ENCODE data around the gene KIF27.
A peak's percentile ranks its signal among the peaks of the same experiment; 100 is the strongest.
"Not testable (repeated sequence)": the region's sequence is repeated elsewhere in the genome, so short reads cannot be mapped to it uniquely, and the experiment has no call there.

KIF27 gene

DNA sequence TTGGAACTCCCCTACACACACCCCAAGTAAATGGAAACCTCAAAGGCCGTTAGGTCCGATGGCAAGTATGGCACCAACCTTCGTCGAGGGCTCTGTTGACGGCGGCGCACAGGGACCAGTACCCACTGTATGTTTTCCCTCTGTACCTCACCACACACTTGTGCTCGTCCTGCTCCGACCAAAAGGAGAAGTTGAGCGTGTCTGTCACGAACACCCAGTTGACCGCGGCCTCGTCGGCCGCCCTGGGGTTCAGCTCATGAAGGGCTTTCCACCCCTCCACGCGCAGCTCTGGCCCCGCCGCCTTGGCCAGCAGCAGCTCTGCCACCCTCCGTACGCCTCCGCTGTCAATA lies 34.8 kb upstream of the KIF27 start:
- Histone ChIP-seq H3K9me3 (ENCODE audit: insufficient read depth, low read depth, low read length) (no peaks in the 10 kb centered on the region), H3K4me3 (ENCODE audit: low read length) (peak overlapping the region; percentile 73; the same call in 1 of the 2 replicates), H3K9ac (ENCODE audit: low read depth, low read length) (peak overlapping the region; percentile 69; the same call in 1 of the 2 replicates), H3K4me1 (ENCODE audit: insufficient read depth, low read length) (no peaks in the 10 kb centered on the region), H3K27ac (ENCODE audit: low read length) (no peak overlapping the region), H3K27me3 (ENCODE audit: insufficient read depth, low read length) (peaks cover 7% of the 10 kb centered on the region; the same call in 1 of the 2 replicates), H3K36me3 (ENCODE audit: insufficient read depth, low read depth, low read length) (no peaks in the 10 kb centered on the region)

DNA sequence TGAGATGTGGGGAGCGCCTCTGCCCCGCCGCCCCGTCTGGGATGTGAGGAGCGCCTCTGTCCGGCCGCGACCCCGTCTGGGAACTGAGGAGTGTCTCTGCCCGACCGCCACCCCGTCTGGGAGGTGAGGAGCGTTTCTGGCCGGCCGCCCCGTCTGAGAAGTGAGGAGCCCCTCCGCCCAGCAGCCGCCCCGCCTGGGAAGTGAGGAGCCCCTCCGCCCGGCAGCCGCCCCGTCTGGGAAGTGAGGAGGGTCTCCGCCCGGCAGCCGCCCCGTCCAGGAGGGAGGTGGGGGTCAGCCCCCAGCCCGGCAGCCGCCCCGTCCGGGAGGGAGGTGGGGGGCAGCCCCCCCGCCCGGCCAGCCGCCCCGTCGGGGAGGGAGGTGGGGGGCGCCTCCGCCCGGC lies 26.9 kb upstream of the KIF27 start:
- not testable (repeated sequence) for H3K27me3 ChIP-seq (ENCODE audit: insufficient read depth, low read length); H3K4me3 ChIP-seq (ENCODE audit: low read length); H3K4me1 ChIP-seq (ENCODE audit: insufficient read depth, low read length); H3K9ac ChIP-seq (ENCODE audit: low read depth, low read length); H3K36me3 ChIP-seq (ENCODE audit: insufficient read depth, low read depth, low read length); H3K27ac ChIP-seq (ENCODE audit: low read length); H3K9me3 ChIP-seq (ENCODE audit: insufficient read depth, low read depth, low read length)

DNA sequence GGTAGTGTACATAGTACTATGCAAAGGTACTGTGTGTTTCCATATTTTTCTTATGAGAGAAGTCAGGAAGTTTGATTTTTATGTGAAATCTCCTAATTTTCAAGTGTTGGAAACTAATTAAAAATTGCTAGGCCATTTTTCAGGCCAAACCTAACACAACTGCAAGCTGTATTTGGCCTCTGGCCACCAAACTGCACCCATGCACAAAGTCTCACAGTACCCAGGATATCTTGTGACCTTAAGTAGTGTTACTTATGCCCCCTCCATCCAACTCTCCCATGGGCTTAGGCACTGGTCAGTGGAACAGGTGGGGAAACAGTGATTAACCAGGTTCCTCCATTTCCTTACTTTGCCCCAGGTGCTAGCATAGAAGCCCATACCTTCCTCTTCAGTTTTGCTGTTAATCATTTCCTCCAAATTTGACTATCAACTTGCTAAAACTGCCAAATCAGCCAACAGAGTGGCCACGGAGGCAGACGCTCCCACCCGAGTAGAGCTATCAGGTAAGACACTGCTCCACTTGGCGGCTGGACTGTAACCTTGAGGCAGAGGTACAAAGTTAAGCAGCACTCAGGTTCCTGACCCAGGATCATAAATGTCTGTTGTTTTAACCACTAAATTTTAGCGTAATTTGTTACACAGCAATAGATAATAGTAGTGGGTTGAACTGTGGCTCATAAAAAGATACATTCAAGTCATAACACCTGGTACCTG lies 19.5 kb upstream of the KIF27 start:
- Histone ChIP-seq H3K27me3 (ENCODE audit: insufficient read depth, low read length) (no peaks in the 10 kb centered on the region), H3K9me3 (ENCODE audit: insufficient read depth, low read depth, low read length) (no peaks in the 10 kb centered on the region), H3K27ac (ENCODE audit: low read length) (no peak overlapping the region), H3K9ac (ENCODE audit: low read depth, low read length) (no peak overlapping the region), H3K36me3 (ENCODE audit: insufficient read depth, low read depth, low read length) (peaks cover 3% of the 10 kb centered on the region; the same call in 1 of the 2 replicates), H3K4me1 (ENCODE audit: insufficient read depth, low read length) (no peaks in the 10 kb centered on the region), H3K4me3 (ENCODE audit: low read length) (no peak overlapping the region)

DNA sequence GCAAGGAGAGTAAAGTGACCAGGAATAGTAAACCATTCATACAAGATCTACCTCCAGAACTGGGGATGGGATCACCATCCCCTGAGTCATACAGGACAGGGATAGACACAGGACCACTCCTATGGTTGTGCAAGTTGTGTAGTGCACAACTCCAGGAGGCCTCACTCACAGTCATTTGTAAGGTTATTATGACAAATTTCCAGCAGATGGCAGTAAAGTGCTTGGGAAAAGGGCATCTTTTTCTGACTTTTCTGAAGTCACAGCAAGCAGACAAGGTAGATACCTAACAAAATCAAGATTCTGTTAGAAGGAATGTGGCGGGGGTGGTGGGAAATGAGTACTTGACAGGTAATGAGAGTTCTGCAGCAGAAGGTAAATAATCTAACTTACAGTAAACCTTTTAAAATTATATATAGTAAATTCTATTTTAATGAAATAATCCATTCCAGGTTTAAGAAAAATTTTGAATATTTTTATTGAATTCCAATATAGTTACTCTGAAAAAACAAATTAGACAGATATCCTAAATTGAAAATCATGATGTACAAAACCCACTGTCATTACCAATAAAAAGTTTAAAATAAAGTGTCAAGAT lies 16.7 kb upstream of the KIF27 start:
- H3K9me3 ChIP-seq (ENCODE audit: insufficient read depth, low read depth, low read length): no peaks in the 10 kb centered on the region
- H3K4me1 ChIP-seq (ENCODE audit: insufficient read depth, low read length): peaks cover 2% of the 10 kb centered on the region; the same call in 1 of the 2 replicates
- peaks cover 3% of the 10 kb centered on the region; the same call in 1 of the 2 replicates for H3K36me3 ChIP-seq (ENCODE audit: insufficient read depth, low read depth, low read length)
- no peak overlapping the region for H3K27ac ChIP-seq (ENCODE audit: low read length)
- no peak overlapping the region for H3K9ac ChIP-seq (ENCODE audit: low read depth, low read length)
- H3K27me3 ChIP-seq (ENCODE audit: insufficient read depth, low read length): no peaks in the 10 kb centered on the region
- H3K4me3 ChIP-seq (ENCODE audit: low read length): no peak overlapping the region

DNA sequence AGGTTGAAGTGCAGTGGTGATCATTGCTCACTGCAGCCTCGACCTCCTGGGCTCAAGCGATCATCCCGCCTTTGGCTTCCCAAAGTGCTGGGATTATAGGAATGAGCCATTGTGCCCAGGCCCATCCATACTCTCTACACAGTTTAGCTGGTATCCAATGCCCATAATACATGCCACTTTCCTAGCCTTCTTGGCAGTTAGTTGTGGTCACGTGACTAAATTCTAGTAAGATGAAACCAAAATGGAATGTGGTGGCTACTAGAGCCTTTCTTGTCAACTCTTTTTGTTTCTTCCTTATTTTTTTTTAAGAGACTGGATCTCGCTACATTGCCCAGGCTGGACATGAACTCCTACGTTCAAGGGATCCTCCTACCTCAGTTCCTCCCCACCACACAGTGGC lies 15.3 kb upstream of the KIF27 start:
- Histone ChIP-seq H3K4me3 (ENCODE audit: low read length) (no peak overlapping the region), H3K4me1 (ENCODE audit: insufficient read depth, low read length) (peaks cover 2% of the 10 kb centered on the region; the same call in 1 of the 2 replicates), H3K36me3 (ENCODE audit: insufficient read depth, low read depth, low read length) (no peaks in the 10 kb centered on the region), H3K27ac (ENCODE audit: low read length) (no peak overlapping the region), H3K9ac (ENCODE audit: low read depth, low read length) (no peak overlapping the region), H3K9me3 (ENCODE audit: insufficient read depth, low read depth, low read length) (no peaks in the 10 kb centered on the region), H3K27me3 (ENCODE audit: insufficient read depth, low read length) (no peaks in the 10 kb centered on the region)

DNA sequence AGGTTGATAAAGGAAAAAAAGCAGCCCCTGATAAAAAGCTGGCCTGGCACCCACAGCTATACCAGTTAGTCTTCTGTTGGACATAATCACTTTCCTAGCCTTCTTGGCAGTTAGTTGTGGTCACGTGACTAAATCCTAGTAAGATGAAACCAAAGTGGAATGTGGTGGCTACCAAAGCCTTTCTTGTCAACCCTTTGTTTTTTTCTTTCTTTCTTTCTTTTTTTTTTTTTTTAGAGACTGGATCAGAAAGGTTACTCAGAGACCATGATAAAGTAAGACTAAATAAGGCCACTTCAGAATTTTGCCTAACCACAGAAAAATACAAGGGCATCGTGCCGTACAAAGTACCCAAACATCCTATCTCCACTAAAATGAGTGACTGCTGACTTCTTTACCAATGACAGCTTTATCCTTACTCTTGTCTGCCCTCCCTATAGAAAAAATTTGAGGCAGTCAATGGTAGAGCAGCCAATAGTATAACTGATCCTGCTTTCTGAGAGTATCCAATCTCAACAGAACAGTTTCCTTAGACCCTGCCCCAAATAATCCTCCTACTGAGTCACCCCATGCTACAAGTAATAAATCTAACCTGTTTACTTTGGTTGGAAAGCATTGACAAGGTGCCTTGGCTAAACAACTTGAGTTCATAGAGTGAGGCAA lies 14.2 kb upstream of the KIF27 start:
- Histone ChIP-seq H3K9me3 (ENCODE audit: insufficient read depth, low read depth, low read length) (no peaks in the 10 kb centered on the region), H3K4me3 (ENCODE audit: low read length) (no peak overlapping the region), H3K4me1 (ENCODE audit: insufficient read depth, low read length) (peaks cover 2% of the 10 kb centered on the region; the same call in 1 of the 2 replicates), H3K27me3 (ENCODE audit: insufficient read depth, low read length) (no peaks in the 10 kb centered on the region), H3K36me3 (ENCODE audit: insufficient read depth, low read depth, low read length) (no peaks in the 10 kb centered on the region), H3K9ac (ENCODE audit: low read depth, low read length) (no peak overlapping the region), H3K27ac (ENCODE audit: low read length) (no peak overlapping the region)

DNA sequence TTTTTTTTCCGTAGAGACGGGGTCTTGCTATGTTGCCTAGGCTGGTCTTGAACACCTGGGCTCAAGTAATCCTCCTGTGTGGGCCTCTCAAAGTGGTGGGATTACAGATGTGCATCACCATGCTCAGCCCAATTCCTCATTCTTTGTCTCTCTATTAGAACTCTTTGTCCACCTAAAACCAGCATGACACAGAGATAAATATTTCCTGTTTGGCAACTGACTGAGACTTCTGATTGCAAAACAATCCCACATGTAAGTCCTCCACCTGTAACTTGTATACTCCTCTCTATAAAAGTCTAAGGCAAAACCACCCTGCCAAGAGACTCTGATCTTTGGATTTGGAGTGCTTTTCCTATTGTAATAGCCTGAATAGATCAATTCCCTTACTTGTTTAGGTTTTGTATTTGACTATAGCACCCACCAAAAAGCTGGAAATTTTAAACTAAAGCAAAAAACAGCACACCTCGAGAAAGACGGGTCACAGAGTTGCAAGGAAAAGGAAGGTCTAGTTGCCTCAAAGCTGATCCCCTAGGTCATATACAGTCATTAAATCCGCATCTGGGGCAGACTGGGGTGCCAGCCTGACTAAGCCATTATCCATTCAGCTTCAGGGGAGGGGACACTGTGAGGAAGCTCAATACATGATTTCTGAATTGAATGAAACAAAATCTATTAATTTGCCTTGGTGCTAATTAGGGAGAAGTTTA lies 13.5 kb upstream of the KIF27 start:
- Histone ChIP-seq H3K4me3 (ENCODE audit: low read length) (no peak overlapping the region), H3K36me3 (ENCODE audit: insufficient read depth, low read depth, low read length) (no peaks in the 10 kb centered on the region), H3K27ac (ENCODE audit: low read length) (no peak overlapping the region), H3K27me3 (ENCODE audit: insufficient read depth, low read length) (no peaks in the 10 kb centered on the region), H3K4me1 (ENCODE audit: insufficient read depth, low read length) (peaks cover 2% of the 10 kb centered on the region; the same call in 1 of the 2 replicates), H3K9ac (ENCODE audit: low read depth, low read length) (no peak overlapping the region), H3K9me3 (ENCODE audit: insufficient read depth, low read depth, low read length) (no peaks in the 10 kb centered on the region)

DNA sequence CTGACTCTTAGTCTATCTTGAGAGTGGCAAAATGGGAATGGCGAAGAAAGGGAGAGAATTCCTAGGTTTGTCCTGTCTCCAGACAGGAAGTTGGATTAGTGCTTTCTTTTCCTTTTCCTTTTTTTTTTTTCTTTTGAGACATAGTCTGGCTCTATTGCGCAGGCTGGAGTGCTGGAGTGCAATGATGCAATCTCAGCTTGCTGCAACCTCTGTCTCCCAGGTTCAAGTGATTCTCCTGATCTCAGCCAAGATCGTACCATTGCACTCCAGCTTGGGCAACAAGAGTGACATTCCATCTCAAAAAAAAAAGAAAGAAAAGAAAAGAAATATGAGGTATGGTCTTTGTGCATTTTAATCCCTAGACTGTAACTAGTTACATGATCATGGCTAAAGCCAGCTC lies 12.6 kb upstream of the KIF27 start:
- H3K36me3 ChIP-seq (ENCODE audit: insufficient read depth, low read depth, low read length): no peaks in the 10 kb centered on the region
- H3K27me3 ChIP-seq (ENCODE audit: insufficient read depth, low read length): no peaks in the 10 kb centered on the region
- H3K4me1 ChIP-seq (ENCODE audit: insufficient read depth, low read length): peaks cover 2% of the 10 kb centered on the region; the same call in 1 of the 2 replicates
- H3K9ac ChIP-seq (ENCODE audit: low read depth, low read length): no peak overlapping the region
- no peaks in the 10 kb centered on the region for H3K9me3 ChIP-seq (ENCODE audit: insufficient read depth, low read depth, low read length)
- no peak overlapping the region for H3K27ac ChIP-seq (ENCODE audit: low read length)
- no peak overlapping the region for H3K4me3 ChIP-seq (ENCODE audit: low read length)

DNA sequence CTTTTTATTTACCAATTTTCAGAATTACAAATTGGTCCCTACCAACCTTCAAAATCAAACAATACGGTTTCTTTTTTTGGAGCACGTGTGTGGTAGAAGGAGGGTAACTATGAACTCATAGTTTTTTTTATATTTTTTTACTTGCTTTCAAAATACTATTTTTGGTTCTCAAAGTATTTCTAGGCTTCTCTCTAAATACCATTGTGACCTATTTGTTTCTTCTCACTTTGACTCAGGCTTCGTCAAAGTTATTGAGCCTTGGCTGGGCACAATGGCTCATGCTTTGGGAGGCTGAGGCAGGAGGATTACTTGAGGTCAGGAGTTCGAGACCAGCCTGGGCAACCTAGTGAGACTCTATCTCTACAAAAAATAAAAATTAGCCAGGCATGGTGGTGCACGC lies 11.6 kb upstream of the KIF27 start:
- Histone ChIP-seq H3K4me3 (ENCODE audit: low read length) (no peak overlapping the region), H3K36me3 (ENCODE audit: insufficient read depth, low read depth, low read length) (no peaks in the 10 kb centered on the region), H3K9ac (ENCODE audit: low read depth, low read length) (no peak overlapping the region), H3K27ac (ENCODE audit: low read length) (no peak overlapping the region), H3K9me3 (ENCODE audit: insufficient read depth, low read depth, low read length) (no peaks in the 10 kb centered on the region), H3K27me3 (ENCODE audit: insufficient read depth, low read length) (no peaks in the 10 kb centered on the region), H3K4me1 (ENCODE audit: insufficient read depth, low read length) (peaks cover 2% of the 10 kb centered on the region; the same call in 1 of the 2 replicates)

DNA sequence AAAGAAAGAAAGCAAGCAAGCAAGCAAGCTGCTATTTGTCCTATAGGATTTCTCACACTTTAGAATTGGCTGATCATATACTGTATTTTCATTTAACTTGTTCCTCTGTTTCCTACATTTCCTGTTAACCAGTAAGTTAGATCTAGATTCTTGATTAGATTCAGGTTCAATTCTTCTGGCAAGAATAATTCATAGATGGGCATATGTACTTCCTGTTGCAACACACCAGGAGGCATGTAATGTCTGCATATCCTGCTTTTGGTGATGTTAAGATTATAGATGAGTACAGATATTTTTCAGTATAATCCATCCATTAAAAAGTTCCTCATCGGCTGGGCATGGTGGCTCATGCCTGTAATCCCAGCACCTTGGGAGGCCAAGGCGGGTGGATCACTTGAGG lies 10.8 kb upstream of the KIF27 start:
- H3K4me1 ChIP-seq (ENCODE audit: insufficient read depth, low read length): peaks cover 2% of the 10 kb centered on the region; the same call in 1 of the 2 replicates
- no peaks in the 10 kb centered on the region for H3K27me3 ChIP-seq (ENCODE audit: insufficient read depth, low read length)
- no peaks in the 10 kb centered on the region for H3K9me3 ChIP-seq (ENCODE audit: insufficient read depth, low read depth, low read length)
- H3K4me3 ChIP-seq (ENCODE audit: low read length): no peak overlapping the region
- no peak overlapping the region for H3K27ac ChIP-seq (ENCODE audit: low read length)
- no peak overlapping the region for H3K9ac ChIP-seq (ENCODE audit: low read depth, low read length)
- H3K36me3 ChIP-seq (ENCODE audit: insufficient read depth, low read depth, low read length): no peaks in the 10 kb centered on the region

DNA sequence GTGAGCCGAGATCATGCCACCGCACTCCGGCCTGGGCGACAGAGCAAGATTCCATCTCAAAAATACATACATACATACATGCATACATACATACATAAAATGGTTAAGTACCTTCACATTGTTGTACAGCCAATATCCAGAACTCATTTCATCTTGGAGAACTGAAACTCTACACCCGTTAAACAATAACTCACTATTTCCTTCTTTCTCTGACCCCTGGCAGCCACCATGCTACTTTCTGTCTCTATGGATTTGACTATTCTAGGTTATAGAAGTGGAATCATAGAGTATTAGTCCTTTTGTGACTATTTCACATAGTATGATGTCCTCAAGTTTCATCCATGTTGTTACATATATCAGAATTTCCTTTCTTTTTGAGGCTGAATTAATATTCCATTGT lies 9.6 kb upstream of the KIF27 start:
- H3K27ac ChIP-seq (ENCODE audit: low read length): no peak overlapping the region
- H3K9ac ChIP-seq (ENCODE audit: low read depth, low read length): no peak overlapping the region
- no peak overlapping the region for H3K4me3 ChIP-seq (ENCODE audit: low read length)
- H3K27me3 ChIP-seq (ENCODE audit: insufficient read depth, low read length): no peaks in the 10 kb centered on the region
- peaks cover 2% of the 10 kb centered on the region; the same call in 1 of the 2 replicates for H3K4me1 ChIP-seq (ENCODE audit: insufficient read depth, low read length)
- no peaks in the 10 kb centered on the region for H3K9me3 ChIP-seq (ENCODE audit: insufficient read depth, low read depth, low read length)
- no peaks in the 10 kb centered on the region for H3K36me3 ChIP-seq (ENCODE audit: insufficient read depth, low read depth, low read length)
